Activated naive CD8-positive, alpha-beta T cell treated with anti-CD3 and anti-CD28 coated beads for 36 hours (primary cell): Measurements from ENCODE around the gene LRRC32. TPM values are rescaled to one million over a fixed set of nuclear protein-coding genes. Genes with fewer than 3 reads are reported as not detected.
A peak's percentile ranks its signal among the peaks of the same experiment; 100 is the strongest.

Experiments
- DNase-seq: peaks from one replicate; pipeline ENCODE4 v3.0.0; 2021
- H3K27ac Mint-ChIP-seq: one replicate; pipeline ENCODE4 v1.8.0; 2022; ENCODE audit warnings: mild to moderate bottlenecking, moderate library complexity, mixed read lengths
- H3K27me3 Mint-ChIP-seq: one replicate; pipeline ENCODE4 v1.8.0; 2022; ENCODE audit warnings: mild to moderate bottlenecking, mixed read lengths
- H3K36me3 Mint-ChIP-seq: one replicate; pipeline ENCODE4 v1.8.0; 2021; ENCODE audit warnings: mild to moderate bottlenecking, mixed read lengths
- H3K4me1 Mint-ChIP-seq: one replicate; pipeline ENCODE4 v1.8.0; 2021; ENCODE audit warnings: mixed read lengths
- H3K4me3 Mint-ChIP-seq: one replicate; pipeline ENCODE4 v1.8.0; 2022; ENCODE audit warnings: mild to moderate bottlenecking, moderate library complexity, mixed read lengths
- H3K9me3 Mint-ChIP-seq: one replicate; pipeline ENCODE4 v1.8.0; 2022; ENCODE audit warnings: mixed read lengths
- total RNA-seq, 2 experiments: library from RNA; stranded (reverse); gene quantifications; one replicate each; pipeline ENCODE4 v1.2.3, GENCODE V29; 2021

Gene LRRC32
- total RNA-seq, 2 experiments from 2014 or later, result 11.5 to 12.1 TPM

- H3K27me3 Mint-ChIP-seq, result no peaks in the 10 kb centered on the region
- DNase-seq, result no peak
- H3K4me3 Mint-ChIP-seq, result no peak overlapping the region
- H3K36me3 Mint-ChIP-seq, result no peaks in the 10 kb centered on the region
- no peak overlapping the region for H3K27ac Mint-ChIP-seq
- H3K9me3 Mint-ChIP-seq, result no peaks in the 10 kb centered on the region
- peaks cover 9% of the 10 kb centered on the region for H3K4me1 Mint-ChIP-seq
These were observed 21.1 kb upstream of the LRRC32 start for GRCh38 chr11:76691655-76692054.

DNA sequence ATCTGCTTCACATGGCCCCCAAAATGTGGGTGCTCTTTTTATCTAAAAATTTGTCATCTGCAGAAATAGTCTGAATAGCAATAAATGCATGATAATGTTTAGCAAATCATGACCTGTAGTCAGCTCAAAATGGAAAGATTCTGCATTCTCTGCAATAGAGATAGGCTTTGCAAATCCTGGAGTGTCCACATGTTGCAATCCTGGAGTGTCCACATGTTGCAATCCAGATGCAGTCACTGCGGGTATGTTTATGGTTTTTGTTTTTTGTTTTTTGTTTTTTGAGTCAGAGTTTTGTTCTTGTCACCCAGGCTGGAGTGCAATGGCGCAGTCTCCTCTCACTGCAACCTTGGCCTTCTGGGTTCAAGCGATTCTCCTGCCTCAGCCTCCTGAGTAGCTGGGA is 20.2 kb upstream of the LRRC32 start:
- Mint-ChIP-seq H3K4me3 (no peak overlapping the region), H3K4me1 (peaks cover 18% of the 10 kb centered on the region), H3K36me3 (no peaks in the 10 kb centered on the region), H3K27me3 (no peaks in the 10 kb centered on the region), H3K9me3 (no peaks in the 10 kb centered on the region), H3K27ac (no peak overlapping the region)
- no peak for DNase-seq

GRCh38 chr11:76689313-76690260 is 19.0 kb upstream of the LRRC32 start:
- H3K4me1 Mint-ChIP-seq, result peaks cover 20% of the 10 kb centered on the region
- no peak for DNase-seq
- no peaks in the 10 kb centered on the region for H3K36me3 Mint-ChIP-seq
- H3K9me3 Mint-ChIP-seq, result no peaks in the 10 kb centered on the region
- no peaks in the 10 kb centered on the region for H3K27me3 Mint-ChIP-seq
- H3K27ac Mint-ChIP-seq, result no peak overlapping the region
- no peak overlapping the region for H3K4me3 Mint-ChIP-seq

DNA sequence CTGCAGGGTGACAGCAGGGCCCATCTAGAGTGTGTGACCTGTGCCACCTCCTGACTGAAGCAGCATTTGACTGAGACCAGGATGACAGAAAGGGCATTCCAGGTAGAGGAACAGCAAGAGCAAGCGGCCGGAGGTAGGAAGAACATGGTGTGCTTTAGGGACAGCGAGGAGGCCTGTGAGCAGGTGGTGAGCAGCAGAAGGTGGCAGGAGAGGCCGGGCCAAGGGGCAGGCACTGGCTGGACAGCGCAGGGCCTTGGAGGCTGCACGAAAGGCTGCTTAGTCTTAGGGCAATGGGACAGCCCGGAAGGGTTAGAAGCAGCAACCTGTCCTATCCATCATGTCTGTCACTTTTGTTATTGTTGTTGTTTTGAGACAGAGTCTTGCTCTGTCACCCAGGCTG is 17.6 kb upstream of the LRRC32 start:
- no peaks in the 10 kb centered on the region for H3K36me3 Mint-ChIP-seq
- H3K4me3 Mint-ChIP-seq, result no peak overlapping the region
- no peak for DNase-seq
- no peaks in the 10 kb centered on the region for H3K27me3 Mint-ChIP-seq
- peaks cover 20% of the 10 kb centered on the region for H3K4me1 Mint-ChIP-seq
- no peak overlapping the region for H3K27ac Mint-ChIP-seq
- H3K9me3 Mint-ChIP-seq, result no peaks in the 10 kb centered on the region

DNA sequence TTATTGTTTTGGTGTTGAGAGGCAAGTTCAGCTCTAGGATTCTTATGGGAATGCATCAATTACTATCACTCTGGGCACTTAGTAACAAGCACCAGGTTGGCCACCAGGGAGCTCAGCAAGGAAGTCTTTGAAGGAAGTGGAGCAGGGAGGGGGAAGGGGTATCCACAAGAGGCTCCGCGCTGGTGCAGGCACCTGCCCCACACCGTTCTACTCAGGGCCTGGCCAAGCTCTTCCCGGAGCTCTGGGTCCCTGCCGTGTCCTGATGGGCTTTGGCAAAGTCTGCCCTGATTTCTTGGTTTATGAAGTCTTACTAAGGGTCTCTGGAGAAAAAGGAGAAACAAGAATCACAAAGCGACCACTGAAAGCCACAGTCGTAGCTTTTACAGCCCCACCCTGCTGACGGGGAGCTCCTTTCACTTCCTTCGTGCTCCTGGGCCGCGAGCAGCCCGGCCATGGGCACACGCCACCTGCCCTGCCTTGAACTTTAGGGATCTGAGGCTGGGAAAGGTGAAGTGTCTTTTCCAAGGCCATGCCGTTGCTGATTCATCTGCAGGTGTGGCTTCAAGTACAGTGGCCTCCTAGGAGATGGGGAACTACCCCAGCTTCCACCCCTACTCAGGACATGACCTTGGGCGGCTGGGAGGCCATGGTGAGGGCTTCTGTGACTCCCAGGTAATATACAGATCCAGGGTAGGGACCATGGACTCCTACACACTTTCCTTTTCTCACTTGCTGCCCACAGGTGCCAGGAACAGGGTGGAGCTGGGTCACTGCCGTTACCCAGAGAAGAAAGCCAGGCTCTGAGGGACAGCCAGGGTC is 15.9 kb upstream of the LRRC32 start:
- Mint-ChIP-seq H3K27me3 (peaks cover 2% of the 10 kb centered on the region), H3K27ac (peak overlapping the region; percentile 59), H3K4me1 (peaks cover 20% of the 10 kb centered on the region), H3K36me3 (no peaks in the 10 kb centered on the region), H3K9me3 (no peaks in the 10 kb centered on the region), H3K4me3 (peak overlapping the region; percentile 46)
- DNase-seq, result no peak

DNA sequence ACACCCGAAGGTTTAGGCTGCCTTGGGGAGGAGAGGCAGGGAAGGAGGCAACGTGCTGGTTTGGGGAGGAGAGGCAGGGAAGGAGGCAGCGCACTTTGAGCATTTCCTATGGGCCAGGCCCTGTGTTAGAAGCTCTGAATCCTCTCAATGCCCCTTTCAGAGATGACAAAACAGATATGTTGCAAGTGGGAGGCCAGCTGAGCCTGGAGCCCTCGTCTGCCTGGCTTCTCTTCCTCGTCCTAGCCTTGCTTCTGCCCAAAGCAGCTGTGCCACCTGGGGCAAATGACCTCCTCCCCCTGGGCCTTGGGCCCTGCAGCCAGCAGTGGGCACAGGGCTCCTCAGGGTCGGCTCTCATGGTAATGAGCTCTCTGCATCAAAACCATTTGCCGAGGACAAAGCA is 15.3 kb upstream of the LRRC32 start:
- Mint-ChIP-seq H3K36me3 (no peaks in the 10 kb centered on the region), H3K27me3 (peaks cover 6% of the 10 kb centered on the region), H3K4me1 (peaks cover 20% of the 10 kb centered on the region), H3K9me3 (no peaks in the 10 kb centered on the region), H3K27ac (peak overlapping the region; percentile 59), H3K4me3 (no peak overlapping the region)
- DNase-seq, result no peak

DNA sequence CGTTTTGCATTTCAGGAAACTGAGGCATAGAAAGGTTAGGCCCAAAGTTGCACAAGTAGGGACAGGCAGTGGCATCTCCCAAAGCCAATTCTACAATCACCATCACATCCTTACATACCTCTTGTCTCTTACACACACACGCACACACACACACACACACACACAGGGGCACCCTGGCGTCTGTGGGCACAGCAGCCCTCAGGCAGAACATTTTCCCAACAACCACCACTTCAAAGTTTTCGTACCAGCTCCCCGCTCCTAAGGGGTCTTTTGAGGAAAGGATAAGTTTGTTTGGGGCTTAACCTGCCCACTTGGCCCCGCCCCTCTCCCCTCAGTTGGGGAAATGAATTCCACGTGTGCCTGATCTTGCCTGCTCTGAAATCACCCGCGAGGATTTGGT is 14.7 kb upstream of the LRRC32 start:
- H3K36me3 Mint-ChIP-seq, result no peaks in the 10 kb centered on the region
- no peak overlapping the region for H3K27ac Mint-ChIP-seq
- H3K4me1 Mint-ChIP-seq, result peaks cover 21% of the 10 kb centered on the region
- H3K27me3 Mint-ChIP-seq, result peaks cover 6% of the 10 kb centered on the region
- H3K4me3 Mint-ChIP-seq, result no peak overlapping the region
- no peak for DNase-seq
- no peaks in the 10 kb centered on the region for H3K9me3 Mint-ChIP-seq

- DNase-seq, result no peak
- Mint-ChIP-seq H3K9me3 (no peaks in the 10 kb centered on the region), H3K27me3 (peaks cover 6% of the 10 kb centered on the region), H3K36me3 (no peaks in the 10 kb centered on the region), H3K27ac (no peak overlapping the region), H3K4me3 (no peak overlapping the region), H3K4me1 (peaks cover 24% of the 10 kb centered on the region)
These were observed 14.0 kb upstream of the LRRC32 start for GRCh38 chr11:76684516-76684915.

GRCh38 chr11:76683161-76684095 is 12.9 kb upstream of the LRRC32 start:
- Mint-ChIP-seq H3K27ac (no peak overlapping the region), H3K9me3 (no peaks in the 10 kb centered on the region), H3K4me1 (peaks cover 32% of the 10 kb centered on the region), H3K27me3 (peaks cover 6% of the 10 kb centered on the region), H3K36me3 (no peaks in the 10 kb centered on the region), H3K4me3 (no peak overlapping the region)
- no peak for DNase-seq

GRCh38 chr11:76682684-76683083 is 12.1 kb upstream of the LRRC32 start:
- Mint-ChIP-seq H3K27ac (no peak overlapping the region), H3K4me3 (no peak overlapping the region), H3K36me3 (no peaks in the 10 kb centered on the region), H3K4me1 (peaks cover 37% of the 10 kb centered on the region), H3K27me3 (peaks cover 6% of the 10 kb centered on the region), H3K9me3 (no peaks in the 10 kb centered on the region)
- DNase-seq, result no peak

- no peaks in the 10 kb centered on the region for H3K9me3 Mint-ChIP-seq
- no peak overlapping the region for H3K4me3 Mint-ChIP-seq
- H3K27ac Mint-ChIP-seq, result no peak overlapping the region
- no peaks in the 10 kb centered on the region for H3K36me3 Mint-ChIP-seq
- no peak for DNase-seq
- H3K27me3 Mint-ChIP-seq, result peaks cover 6% of the 10 kb centered on the region
- peaks cover 35% of the 10 kb centered on the region for H3K4me1 Mint-ChIP-seq
These were observed 11.6 kb upstream of the LRRC32 start for GRCh38 chr11:76682106-76682505.

DNA sequence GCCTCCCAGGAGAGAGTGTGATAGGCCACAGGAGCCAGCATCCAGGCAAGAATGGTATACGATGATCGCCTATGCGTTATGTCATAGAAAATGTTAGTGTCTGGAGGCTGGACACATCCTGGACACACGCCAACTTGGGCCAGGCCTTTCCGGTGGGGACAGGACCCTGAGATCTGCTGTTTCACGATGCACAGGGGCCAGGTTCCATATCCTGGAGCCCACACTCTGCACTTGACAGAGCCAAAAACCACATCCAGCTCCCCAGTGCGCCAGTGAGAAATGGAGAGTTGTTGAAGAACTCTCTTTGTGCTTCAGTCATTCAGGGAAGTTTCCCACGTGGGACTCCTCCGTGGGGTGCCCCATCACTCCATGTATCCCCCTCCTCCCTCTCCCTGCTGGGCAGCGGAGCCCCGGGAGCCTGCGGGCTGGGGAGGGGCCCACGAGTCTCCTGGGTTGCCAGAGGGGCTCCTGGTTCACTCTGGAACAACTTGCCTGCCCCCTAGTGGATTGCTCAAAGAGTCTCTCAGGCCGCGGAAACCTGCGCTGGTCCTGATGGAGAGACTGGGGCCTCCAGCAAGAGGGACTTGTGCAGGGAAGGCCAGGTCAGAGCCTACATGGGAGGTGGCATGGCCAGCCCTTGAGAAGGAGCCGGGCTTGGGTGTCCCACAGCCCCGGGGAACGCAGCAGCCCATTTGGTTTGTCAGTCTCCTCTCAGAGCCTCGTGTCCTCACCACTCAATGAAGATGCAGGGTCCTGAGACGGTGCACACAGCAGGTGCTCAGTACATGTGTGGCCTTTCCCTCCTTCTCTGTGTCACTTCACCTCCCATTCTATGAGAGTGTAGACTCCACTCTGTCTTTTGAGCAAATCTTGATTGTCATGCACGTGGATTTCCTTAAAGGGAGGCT is 10.2 kb upstream of the LRRC32 start:
- no peak overlapping the region for H3K27ac Mint-ChIP-seq
- DNase-seq, result peak; percentile 69
- H3K4me3 Mint-ChIP-seq, result no peak overlapping the region
- peaks cover 6% of the 10 kb centered on the region for H3K27me3 Mint-ChIP-seq
- peaks cover 31% of the 10 kb centered on the region for H3K4me1 Mint-ChIP-seq
- H3K9me3 Mint-ChIP-seq, result no peaks in the 10 kb centered on the region
- no peaks in the 10 kb centered on the region for H3K36me3 Mint-ChIP-seq

DNA sequence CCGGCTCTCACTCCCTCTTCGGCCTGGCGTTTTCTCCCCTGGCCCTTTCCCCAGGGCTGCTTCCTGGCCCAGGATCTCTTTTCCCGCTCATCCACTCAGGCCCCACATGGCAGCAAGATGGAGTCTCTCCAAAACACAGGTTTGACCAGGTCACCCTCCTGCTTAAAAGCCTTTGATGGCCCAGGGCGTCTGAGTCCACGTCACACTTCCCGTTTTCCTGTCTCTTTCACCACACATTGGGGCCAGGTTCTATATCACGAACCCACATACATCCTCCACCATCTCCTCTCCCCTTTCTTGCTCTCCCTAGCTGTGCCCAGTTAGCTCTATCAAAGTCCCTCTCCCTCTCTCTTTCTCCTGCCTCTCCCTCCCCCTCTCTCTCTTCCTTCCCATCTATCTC is 7.8 kb upstream of the LRRC32 start:
- no peak overlapping the region for H3K4me3 Mint-ChIP-seq
- DNase-seq, result no peak

GRCh38 chr11:76677458-76677765 is 6.9 kb upstream of the LRRC32 start:
- no peaks in the 10 kb centered on the region for H3K36me3 Mint-ChIP-seq
- DNase-seq, result no peak
- H3K27me3 Mint-ChIP-seq, result peaks cover 6% of the 10 kb centered on the region
- no peak overlapping the region for H3K4me3 Mint-ChIP-seq
- H3K27ac Mint-ChIP-seq, result no peak overlapping the region
- H3K4me1 Mint-ChIP-seq, result peaks cover 43% of the 10 kb centered on the region
- H3K9me3 Mint-ChIP-seq, result no peaks in the 10 kb centered on the region

More for the DNA sequence above, 7.8 kb upstream of the LRRC32 start:
- Mint-ChIP-seq H3K4me1 (peaks cover 37% of the 10 kb centered on the region), H3K36me3 (no peaks in the 10 kb centered on the region), H3K9me3 (no peaks in the 10 kb centered on the region), H3K27ac (peak overlapping the region; percentile 21), H3K27me3 (peaks cover 6% of the 10 kb centered on the region)
